ENCODE measurements around the gene IGFBP3.
"Not testable (repeated sequence)": the region's sequence is repeated elsewhere in the genome, so short reads cannot be mapped to it uniquely, and the experiment has no call there.

The IGFBP3 gene

GRCh38 chr7:45920502-45921380, at the start of gene IGFBP3:
TSS of gene IGFBP3 (minus strand) at chr7:45921272. CDS start at chr7:45921140, 132 bp downstream.
- DNase-seq (ENCODE audit: low read depth), result peak; percentile 56

GRCh38 chr7:45970454-45970853, 49.4 kb upstream of the IGFBP3 start:
- DNase-seq (ENCODE audit: low read depth), result no peak

GRCh38 chr7:45969940-45970339, 48.9 kb upstream of the IGFBP3 start:
- no peak for DNase-seq (ENCODE audit: low read depth)

DNA sequence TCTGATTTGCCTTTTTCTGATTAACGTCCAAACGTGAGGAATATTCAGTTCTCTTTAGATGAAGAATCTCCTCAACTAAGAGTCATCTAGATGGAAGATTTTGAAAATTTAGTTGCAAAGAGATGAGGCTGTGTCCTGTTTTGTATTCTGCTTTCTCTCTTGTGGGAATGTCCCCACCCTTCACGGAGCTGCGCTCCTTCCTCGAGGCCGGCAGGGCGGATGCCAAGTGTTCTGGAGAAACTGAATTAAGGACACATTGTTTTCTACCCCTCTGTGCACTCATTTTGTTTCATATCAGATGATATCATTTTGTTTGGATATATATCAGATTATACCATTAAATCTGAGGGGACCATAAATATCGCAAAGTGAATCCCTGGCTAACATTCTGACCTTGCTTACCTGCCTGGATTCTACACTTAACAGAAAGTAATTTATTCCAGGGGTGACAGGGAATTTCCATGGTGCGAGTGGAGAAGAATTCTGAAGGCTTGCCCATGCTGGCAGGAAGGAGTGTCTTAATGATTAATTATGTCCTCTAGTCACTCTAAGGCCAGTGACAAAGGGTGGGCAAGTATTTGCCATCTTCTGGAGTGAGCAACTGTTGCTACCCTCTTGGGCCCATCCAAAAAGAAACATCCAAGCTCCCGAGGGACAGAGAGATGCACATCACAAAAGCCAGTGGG, 47.9 kb upstream of the IGFBP3 start:
- DNase-seq (ENCODE audit: low read depth), result no peak

DNA sequence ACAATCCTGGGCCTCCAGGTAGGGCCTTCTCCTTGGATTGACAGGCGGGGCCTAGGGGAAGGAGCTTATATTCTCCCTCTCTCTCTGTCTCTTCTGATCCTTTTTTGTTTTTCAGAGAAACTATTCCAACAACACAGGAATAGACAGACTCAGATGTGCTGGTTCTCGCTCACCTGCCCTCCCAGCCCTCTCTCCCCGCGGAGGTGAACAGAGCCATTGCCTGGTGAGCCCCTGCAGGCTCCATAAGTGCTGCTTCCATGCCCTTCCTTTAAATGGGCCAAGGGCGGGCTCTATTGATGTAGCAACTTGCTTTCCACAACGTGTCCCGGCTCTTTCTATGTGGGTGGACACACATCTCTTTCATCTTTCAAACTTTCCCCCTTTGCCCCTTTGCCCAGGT, 47.2 kb upstream of the IGFBP3 start:
- no peak for DNase-seq (ENCODE audit: low read depth)

DNA sequence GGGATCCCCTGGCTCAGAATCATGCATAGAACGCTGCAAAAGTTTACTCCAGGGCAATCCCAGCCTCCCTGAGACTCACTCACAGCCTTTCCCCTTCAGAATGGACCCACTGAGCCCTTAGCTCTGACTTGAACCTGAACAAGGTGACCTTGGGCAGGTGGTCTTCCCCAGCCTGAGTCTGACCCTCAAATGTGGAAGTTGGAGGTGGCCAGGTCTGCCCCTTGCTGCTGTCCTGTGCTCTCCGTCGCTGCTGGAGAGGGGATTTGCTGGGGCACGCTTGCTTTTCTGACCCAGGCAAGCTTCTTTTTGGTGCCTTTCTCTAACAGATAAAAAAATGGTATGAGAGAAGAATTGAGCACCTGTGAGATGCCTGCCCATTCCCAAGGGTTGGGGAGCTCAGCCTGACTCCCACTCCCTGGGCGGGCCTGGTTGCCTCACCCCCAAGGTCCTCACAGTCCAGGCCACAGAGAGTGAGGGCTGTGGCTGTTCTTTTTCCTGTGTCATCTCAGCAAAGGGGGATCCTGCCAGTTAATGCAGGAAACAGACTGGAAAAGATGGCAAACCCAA, 46.6 kb upstream of the IGFBP3 start:
- no peak for DNase-seq (ENCODE audit: low read depth)

GRCh38 chr7:45962861-45963260, 41.8 kb upstream of the IGFBP3 start:
- no peak for DNase-seq (ENCODE audit: low read depth)

DNA sequence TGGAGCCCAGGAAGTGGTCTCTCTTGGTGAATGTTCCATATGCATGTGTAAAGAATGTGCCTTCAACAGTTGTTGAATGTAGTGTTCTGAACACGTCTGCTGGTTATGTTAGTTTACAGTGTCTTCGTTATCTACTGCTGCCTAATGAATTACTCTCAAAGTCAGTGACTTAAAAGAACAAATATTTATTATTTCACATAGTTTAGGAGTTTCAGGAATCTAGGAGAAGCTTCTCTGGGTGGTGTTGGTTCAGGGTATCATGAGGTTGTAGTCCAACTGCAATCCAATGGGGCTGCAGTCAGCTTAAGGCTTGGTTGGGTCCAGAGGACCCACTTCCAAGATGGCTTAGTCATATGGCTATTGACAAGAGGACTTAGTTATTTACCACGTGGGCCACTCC, 36.6 kb upstream of the IGFBP3 start:
- DNase-seq (ENCODE audit: low read depth), result peak; percentile 23

- no peak for DNase-seq (ENCODE audit: low read depth)
Measured at GRCh38 chr7:45955286-45955685, 34.2 kb upstream of the IGFBP3 start.

DNA sequence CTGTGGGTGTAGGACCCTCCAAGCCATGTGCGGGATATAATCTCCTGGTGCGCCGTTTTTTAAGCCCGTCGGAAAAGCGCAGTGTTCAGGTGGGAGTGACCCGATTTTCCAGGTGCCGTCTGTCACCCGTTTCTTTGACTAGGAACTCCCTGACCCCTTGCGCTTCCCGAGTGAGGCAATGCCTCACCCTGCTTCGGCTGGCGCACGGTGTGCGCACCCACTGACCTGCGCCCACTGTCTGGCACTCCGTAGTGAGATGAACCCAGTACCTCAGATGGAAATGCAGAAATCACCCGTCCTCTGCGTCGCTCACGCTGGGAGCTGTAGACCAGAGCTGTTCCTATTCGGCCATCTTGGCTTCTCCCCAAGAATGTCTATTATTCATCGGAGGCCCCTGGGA, 32.0 kb upstream of the IGFBP3 start:
- not testable (repeated sequence) for DNase-seq (ENCODE audit: low read depth)

- no peak for DNase-seq (ENCODE audit: low read depth)
Measured at GRCh38 chr7:45944058-45944457, 23.0 kb upstream of the IGFBP3 start.

DNA sequence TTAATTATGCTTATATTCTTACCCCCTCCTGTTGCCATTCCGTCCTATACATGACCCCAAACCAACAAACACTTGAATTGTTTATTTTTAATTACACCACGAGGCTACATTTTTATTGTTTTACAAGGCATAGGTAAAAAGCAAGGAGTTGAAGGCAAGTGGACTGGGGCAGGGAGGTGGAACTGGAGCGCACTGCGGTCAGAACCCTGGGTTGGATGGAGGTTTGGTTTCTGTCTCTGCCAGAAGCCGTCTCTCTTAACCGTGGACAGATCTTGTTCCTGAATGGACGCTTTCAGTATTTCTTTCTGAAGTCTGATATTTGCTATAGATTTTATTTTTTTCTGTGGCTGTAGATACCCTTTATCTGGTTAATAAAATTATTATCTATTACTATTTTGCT, 19.9 kb upstream of the IGFBP3 start:
- no peak for DNase-seq (ENCODE audit: low read depth)

DNA sequence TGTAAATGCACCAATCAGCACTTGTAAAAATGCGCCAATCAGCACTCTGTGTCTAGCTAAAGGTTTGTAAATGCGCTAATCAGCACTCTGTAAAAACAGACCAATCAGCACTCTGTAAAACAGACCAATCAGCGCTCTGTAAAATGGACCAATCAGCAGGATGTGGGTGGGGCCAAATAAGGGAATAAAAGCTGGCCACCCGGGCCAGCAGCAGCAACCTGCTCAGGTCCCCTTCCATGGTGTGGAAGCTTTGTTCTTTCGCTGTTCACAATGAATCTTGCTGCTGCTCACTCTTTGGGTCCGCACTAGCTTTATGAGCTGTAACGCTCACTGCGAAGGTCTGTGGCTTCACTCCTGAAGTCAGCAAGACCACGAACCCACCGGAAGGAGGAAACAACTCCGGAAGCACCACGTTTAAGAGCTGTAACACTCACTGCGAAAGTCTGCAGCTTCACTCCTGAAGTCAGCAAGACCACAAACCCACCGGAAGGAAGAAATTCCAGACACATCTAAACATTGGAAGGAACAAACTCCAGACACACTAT, 19.2 kb upstream of the IGFBP3 start:
- peak; percentile 63 for DNase-seq (ENCODE audit: low read depth)

DNA sequence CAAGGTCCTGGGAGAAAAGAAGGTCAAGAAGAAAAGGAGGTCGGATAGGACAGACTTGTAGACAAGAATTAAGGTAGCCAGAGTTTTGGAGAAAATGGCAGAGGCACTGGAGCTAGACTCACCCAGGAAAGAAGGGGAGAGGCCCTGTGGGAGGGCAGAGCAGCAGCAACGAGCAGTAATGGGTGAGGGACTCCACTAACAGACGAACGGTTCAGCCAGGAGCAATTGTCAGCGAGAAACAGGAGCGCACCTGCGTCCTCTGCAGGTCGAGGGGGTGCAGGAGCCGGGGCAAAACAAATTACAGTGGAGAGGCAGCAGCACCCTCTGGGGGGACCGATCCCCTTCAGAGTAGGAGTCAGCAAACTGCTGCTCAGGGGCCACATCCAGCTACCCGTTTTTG, 18.5 kb upstream of the IGFBP3 start:
- DNase-seq (ENCODE audit: low read depth), result no peak

DNA sequence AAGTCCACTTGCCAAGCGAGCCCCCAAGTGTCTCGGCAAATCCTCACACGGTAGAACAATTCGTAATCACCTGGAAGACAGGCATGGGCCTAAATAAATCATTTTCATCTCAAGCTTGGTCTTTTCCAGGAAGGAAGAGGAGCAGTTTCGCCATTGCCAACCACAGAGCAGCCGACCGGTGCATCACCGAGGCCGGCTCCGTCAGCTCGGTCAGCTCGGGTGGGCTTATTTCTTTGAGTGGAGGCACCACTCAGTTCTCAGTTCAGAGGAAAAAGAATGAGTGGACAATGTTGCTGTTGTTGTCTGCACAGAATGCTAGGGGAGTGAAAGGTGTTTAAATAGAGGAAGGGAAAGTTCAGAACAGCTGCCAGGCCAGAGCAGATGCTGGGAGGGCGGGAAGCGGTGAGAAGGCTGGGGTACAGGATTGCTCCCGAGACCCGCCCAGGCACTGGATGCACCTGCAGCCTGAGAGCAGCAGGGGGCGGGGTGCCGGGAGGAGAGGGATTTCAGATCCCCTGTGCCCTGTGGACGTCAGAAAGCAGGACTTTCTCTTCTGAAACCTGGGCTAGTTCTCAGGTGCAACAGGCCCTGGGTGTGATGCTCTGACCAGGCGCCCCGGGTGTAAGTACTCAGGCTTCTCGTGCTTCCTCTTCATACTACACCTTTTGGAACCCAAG, 17.7 kb upstream of the IGFBP3 start:
- no peak for DNase-seq (ENCODE audit: low read depth)

- no peak for DNase-seq (ENCODE audit: low read depth)
Measured at GRCh38 chr7:45937862-45938261, 16.8 kb upstream of the IGFBP3 start.

DNA sequence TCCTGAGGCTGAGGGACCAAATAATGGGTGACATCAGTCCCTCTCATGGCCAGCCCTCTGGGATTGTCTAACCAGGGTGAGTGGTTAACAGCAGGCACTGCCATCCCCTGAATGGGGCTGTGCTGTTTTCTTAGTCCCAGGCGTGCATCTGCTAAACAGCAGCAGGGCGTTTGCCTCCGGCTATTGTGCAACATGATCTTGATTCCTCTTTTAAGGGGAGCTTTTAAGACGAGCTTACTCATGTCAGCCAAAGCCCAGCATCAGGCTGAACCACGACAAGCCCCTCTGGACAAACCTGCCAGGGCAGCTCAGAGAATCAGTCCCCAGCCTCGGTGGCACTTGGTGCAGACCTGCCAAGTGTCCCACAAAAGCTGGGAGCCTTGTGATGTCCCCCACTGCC, 16.2 kb upstream of the IGFBP3 start:
- no peak for DNase-seq (ENCODE audit: low read depth)

DNA sequence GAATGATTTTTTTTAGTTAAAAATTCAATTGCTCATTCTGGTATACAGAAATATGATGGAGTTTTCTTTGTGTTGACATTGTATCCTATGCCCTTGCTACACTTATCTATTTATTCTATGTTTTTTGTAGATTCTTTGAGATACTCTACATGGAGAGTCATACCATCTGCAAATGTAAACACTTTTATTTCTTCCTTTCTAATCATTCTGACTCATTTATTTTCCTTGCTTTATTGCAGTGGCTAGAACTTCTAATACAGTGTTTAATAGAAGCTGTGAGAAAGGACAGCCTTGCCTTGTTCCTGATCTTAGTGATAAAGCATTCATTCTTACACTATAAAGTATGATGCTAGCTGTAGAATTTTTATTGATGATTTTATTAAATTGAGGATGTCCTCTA, 9.9 kb upstream of the IGFBP3 start:
- no peak for DNase-seq (ENCODE audit: low read depth)

DNA sequence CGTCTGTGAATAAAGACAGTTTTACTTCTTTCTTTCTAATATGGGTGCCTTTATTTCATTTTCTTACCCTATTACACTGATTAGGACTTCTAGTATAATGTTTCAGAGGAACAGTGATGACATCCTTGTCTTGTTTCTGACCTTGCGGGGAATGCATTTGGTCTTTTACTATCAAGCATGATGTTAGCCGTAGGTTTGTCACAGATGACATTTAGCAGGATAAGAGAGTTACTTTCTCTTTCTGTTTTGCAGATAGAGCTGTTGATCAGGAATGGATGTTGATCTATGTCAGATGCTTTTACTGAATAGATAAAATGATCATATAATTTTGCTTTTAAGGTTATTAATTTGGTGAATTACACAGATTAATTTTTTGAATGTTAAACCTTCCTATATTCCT, 6.6 kb upstream of the IGFBP3 start:
- DNase-seq (ENCODE audit: low read depth), result no peak

DNA sequence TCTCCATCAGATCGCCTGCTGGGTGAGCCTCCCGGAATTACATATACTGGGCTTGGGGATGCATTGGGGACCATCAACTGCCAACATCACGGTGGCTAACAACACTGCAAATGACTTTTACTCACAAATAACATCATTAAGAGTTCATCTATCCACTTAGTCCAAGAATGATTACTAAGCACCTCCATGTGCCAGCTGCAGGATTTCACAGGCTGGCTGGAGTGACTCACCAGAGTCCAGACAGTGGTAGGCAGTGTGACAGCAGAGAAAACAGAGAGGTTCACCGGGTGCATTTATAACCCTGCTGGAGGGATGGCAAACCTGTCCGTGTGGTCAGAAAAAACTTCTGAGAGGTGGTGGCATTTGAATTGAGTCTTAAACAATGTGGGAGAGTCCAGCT, 3.2 kb upstream of the IGFBP3 start:
- peak; percentile 81 for DNase-seq (ENCODE audit: low read depth)

DNA sequence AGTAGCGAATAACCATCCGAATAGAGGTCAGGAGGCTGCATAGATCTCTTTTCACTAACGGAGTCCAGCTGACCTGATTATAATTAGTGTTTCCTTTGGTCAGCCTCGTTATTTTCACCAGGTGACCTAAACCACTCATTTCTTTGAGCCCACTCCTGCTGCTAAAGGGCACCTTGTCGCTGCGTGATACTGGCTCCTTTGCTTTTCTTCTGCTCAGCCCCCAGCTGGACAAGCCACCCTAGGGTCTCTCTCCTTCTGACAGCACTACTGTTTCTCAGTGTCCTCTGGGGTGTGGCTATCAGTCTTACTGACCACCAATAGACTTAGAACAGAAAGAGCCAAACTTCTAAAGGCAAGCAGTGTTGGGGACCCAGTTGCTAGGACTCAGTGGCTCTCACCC, 2.7 kb upstream of the IGFBP3 start:
- DNase-seq (ENCODE audit: low read depth), result no peak

- DNase-seq (ENCODE audit: low read depth), result peak; percentile 56
Measured at GRCh38 chr7:45923290-45923689, 2.2 kb upstream of the IGFBP3 start.
